ENCODE measurements around the gene MFAP1. TPM values are rescaled to one million over a fixed set of nuclear protein-coding genes. Genes with fewer than 3 reads are reported as not detected.

MFAP1 gene
- total RNA-seq, 1 experiment from 2014 or later: 44.7 TPM

- Histone ChIP-seq H3K4me1 (ENCODE audit: insufficient read depth, low read length) (no peaks in the 10 kb centered on the region; the same call in 1 of the 2 replicates), H2BK12ac (ENCODE audit: insufficient read length, low read depth, low read length) (no peak overlapping the region), H2AK5ac (ENCODE audit: insufficient read length, low read length) (no peak overlapping the region), H3K9me3 (ENCODE audit: control insufficient read depth, low read depth, low read length) (no peaks in the 10 kb centered on the region), H3K23ac (ENCODE audit: insufficient read length, low read depth, low read length) (no peak overlapping the region), H3K18ac (ENCODE audit: insufficient read length, low read depth, low read length) (no peak overlapping the region), H3K23me2 (ENCODE audit: insufficient read length, low read depth, low read length, poor library complexity, severe bottlenecking) (peaks cover 13% of the 10 kb centered on the region), H3K9ac (ENCODE audit: extremely low read depth, insufficient read length, low read length) (peak overlapping the region; percentile 53), H3K27ac (ENCODE audit: insufficient read length, low read depth, low read length) (no peak overlapping the region), H4K5ac (ENCODE audit: insufficient read length, low read depth, low read length) (no peak overlapping the region), H3K4ac (ENCODE audit: low read depth, low read length) (no peak overlapping the region), H3K79me1 (ENCODE audit: insufficient read depth, low read depth, low read length, poor library complexity, severe bottlenecking) (no peaks in the 10 kb centered on the region), H2BK20ac (ENCODE audit: low read depth, low read length, poor library complexity, severe bottlenecking) (no peak overlapping the region), H4K8ac (replicated peaks; ENCODE audit: insufficient read length, low read depth, low read length) (no peak overlapping the region), H2BK5ac (ENCODE audit: insufficient read length, low read length) (no peak overlapping the region), H2BK120ac (ENCODE audit: low read depth, low read length, poor library complexity, severe bottlenecking) (no peak overlapping the region), H4K20me1 (ENCODE audit: control insufficient read depth, insufficient read depth, insufficient read length) (no peaks in the 10 kb centered on the region), H3K56ac (ENCODE audit: insufficient read length, low read depth, low read length) (no peak overlapping the region), H3K27me3 (ENCODE audit: insufficient read depth, low read length) (no peaks in the 10 kb centered on the region), H2BK15ac (ENCODE audit: low read depth, low read length) (no peak overlapping the region), H3T11ph (ENCODE audit: low read length) (no peak overlapping the region), H3K4me2 (ENCODE audit: insufficient read depth, insufficient read length, low read length) (peak overlapping the region; percentile 98), H2AFZ (ENCODE audit: low read length) (peak overlapping the region; percentile 17), H4K91ac (ENCODE audit: insufficient read length, low read depth, low read length) (no peak overlapping the region), H3K14ac (ENCODE audit: insufficient read depth, low read length) (peak overlapping the region; percentile 64; the same call in 1 of the 2 replicates), H3K79me2 (ENCODE audit: insufficient read depth, low read length) (no peaks in the 10 kb centered on the region)
- whole genome bisulfite sequencing (ENCODE audit: extremely low coverage, insufficient read length, low lambda C conversion rate): 100% methylated on average over 2 of the region's 31 CpGs
- DNase-seq: peak; percentile 83
- H3K9me3 Mint-ChIP-seq: no peaks in the 10 kb centered on the region; a peak in 1 of 5 replicates
- TF ChIP-seq CTCF (conservative IDR thresholded peaks at IDR 0.05): peak; percentile 90
- H3K4me3 Mint-ChIP-seq: peak overlapping the region; percentile 82 to 92
- no peaks in the 10 kb centered on the region; the same call in 1 of the 2 replicates for H3K27me3 Mint-ChIP-seq (ENCODE audit: low read depth)
- peaks cover 12 to 13% of the 10 kb centered on the region in 2 experiments for H3K4me1 Mint-ChIP-seq
- peak overlapping the region in 1 of 3 experiments; percentile 35; a peak in 2 of 7 replicates for H3K27ac Mint-ChIP-seq
- H3K36me3 Mint-ChIP-seq (ENCODE audit: insufficient read depth in 1 of 3, low read depth in 3 of 3): peaks cover 5 to 25% (median 10%) of the 10 kb centered on the region in 3 experiments; a peak in 6 of 7 replicates
Measured at GRCh38 chr15:43777267-43777914, 47.1 kb downstream of the MFAP1 start.

All from H9 (cell line).